Lower leg skin (tissue), 4 donors: ENCODE results near the gene TMEM81. TPM values are rescaled to one million over a fixed set of nuclear protein-coding genes. Genes with fewer than 3 reads are reported as not detected.

Source experiments
- DNase-seq, 2 donors: peaks; one replicate each; pipeline ENCODE4 v3.0.0-alpha.2; 2019; ENCODE audit warnings: low spot score in 2 of 2
- H3K4me3 ChIP-seq: fragments of 200-600 bp; sonication (generic); 2 replicates; pipeline ENCODE4 v1.5.1; 2017; ENCODE audit warnings: mild to moderate bottlenecking, low read depth; ENCODE audit not compliant: poor library complexity, severe bottlenecking
- POLR2A ChIP-seq, 2 donors: fragments of 450-650 bp; IDR thresholded peaks; one replicate each; pipeline ENCODE4 v1.6.1; 2016 to 2017; ENCODE audit warnings: antibody characterized with exemption in 2 of 2, mild to moderate bottlenecking in 1 of 2, moderate library complexity in 1 of 2
- WGBS, 2 donors: methylation state at CpG; one replicate each; pipeline ENCODE4 v1.1.5; 2018; 5-methylcytosine and 5-hydroxymethylcytosine counted together
- intact Hi-C: fragments of 100-400 bp; cut with DNase I; formaldehyde crosslinking; loops from one replicate; pipeline ENCODE4 v1.15.0; 2023; ENCODE audit warnings: low total_unique reads
- total RNA-seq, 4 donors: library from RNA; depleted of rRNA; stranded (reverse); fragments of >200 nt; gene quantifications; one replicate each; pipeline ENCODE4 v1.1.0, GENCODE V29; 2016
- TF ChIP-seq, protein P1 (sequence below), 3 donors: fragments of 450-650 bp; IDR thresholded peaks; one replicate each; pipeline ENCODE4 v1.5.1; 2016; ENCODE audit warnings: antibody characterized with exemption in 3 of 3, mild to moderate bottlenecking in 3 of 3, moderate library complexity in 2 of 3

TMEM81 gene
- total RNA-seq, 4 donors from 2014 or later, result 2.3 to 2.8 (median 2.6) TPM

DNA sequence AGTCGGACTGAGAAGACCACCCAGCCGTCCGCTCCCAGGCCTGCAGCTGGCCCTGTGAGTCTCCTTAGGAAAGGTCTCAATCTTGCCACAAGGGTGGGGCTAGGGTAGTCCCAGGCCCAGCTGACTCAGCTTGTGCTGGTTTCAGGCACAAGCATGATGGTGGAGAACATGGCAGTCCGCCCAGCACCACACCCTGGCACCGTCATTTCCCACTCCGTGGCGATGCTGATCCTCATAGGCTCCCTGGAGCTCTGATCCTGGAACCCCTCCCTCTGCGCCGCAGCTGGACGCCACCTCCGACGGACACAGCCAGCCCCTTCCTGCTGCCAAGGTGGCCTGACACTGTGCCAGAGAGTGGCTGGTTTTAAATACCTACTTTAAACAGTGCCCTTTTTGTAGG lies 10.7 kb downstream of the TMEM81 start:
- intact Hi-C loops, result no loop called here
- 62 to 71% methylated on average over 11 to 12 of the region's 12 CpGs for WGBS, 2 donors
- TF ChIP-seq, protein P1, sequence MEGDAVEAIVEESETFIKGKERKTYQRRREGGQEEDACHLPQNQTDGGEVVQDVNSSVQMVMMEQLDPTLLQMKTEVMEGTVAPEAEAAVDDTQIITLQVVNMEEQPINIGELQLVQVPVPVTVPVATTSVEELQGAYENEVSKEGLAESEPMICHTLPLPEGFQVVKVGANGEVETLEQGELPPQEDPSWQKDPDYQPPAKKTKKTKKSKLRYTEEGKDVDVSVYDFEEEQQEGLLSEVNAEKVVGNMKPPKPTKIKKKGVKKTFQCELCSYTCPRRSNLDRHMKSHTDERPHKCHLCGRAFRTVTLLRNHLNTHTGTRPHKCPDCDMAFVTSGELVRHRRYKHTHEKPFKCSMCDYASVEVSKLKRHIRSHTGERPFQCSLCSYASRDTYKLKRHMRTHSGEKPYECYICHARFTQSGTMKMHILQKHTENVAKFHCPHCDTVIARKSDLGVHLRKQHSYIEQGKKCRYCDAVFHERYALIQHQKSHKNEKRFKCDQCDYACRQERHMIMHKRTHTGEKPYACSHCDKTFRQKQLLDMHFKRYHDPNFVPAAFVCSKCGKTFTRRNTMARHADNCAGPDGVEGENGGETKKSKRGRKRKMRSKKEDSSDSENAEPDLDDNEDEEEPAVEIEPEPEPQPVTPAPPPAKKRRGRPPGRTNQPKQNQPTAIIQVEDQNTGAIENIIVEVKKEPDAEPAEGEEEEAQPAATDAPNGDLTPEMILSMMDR (IDR thresholded peaks at IDR 0.05), result no peak
- no peak for TF ChIP-seq POLR2A (IDR thresholded peaks at IDR 0.05)
- H3K4me3 ChIP-seq, result no peak overlapping the region
- peak; percentile 68 to 86 for DNase-seq

- no peak overlapping the region for H3K4me3 ChIP-seq
- peak in 1 of 2 donors; percentile 68 for DNase-seq
- 62 to 67% methylated on average over 8 of the region's 8 CpGs for WGBS, 2 donors
- TF ChIP-seq POLR2A (IDR thresholded peaks at IDR 0.05), result no peak
- TF ChIP-seq, protein P1 (IDR thresholded peaks at IDR 0.05), result no peak
- intact Hi-C loops, result no loop called here
Observed at GRCh38 chr1:205072881-205073280, 11.4 kb downstream of the TMEM81 start.

- no peak for TF ChIP-seq POLR2A (IDR thresholded peaks at IDR 0.05)
- TF ChIP-seq, protein P1 (IDR thresholded peaks at IDR 0.05), result no peak
- intact Hi-C loops, result no loop called here
- WGBS, 2 donors, result 82 to 87% methylated on average over 9 of the region's 9 CpGs
- peak in 1 of 2 donors; percentile 78 for DNase-seq
- no peak overlapping the region for H3K4me3 ChIP-seq
Observed at GRCh38 chr1:205072286-205072685, 12.0 kb downstream of the TMEM81 start.

DNA sequence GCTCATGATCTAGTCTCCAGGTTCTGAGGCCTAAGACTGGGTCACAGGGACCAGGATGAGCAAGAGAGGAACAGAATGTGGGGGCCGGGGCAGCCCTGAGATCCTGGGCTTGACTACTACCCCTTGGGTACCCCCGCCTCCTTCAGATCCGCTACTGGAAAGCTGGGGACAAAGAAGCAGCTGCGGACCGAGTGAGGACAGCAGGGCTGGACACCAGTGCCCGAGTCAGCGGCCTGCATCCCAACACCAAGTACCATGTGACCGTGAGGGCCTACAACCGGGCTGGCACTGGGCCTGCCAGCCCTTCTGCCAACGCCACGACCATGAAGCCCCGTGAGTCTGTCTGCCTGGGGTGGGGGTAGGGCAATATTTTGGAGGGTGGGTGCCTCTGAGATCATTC lies 12.5 kb downstream of the TMEM81 start:
- peak in 1 of 2 donors; percentile 68 for DNase-seq
- 85 to 94% methylated on average over 12 of the region's 12 CpGs for WGBS, 2 donors
- intact Hi-C loops, result no loop called here
- H3K4me3 ChIP-seq, result no peak overlapping the region
- TF ChIP-seq, protein P1 (IDR thresholded peaks at IDR 0.05), result no peak
- no peak for TF ChIP-seq POLR2A (IDR thresholded peaks at IDR 0.05)

DNA sequence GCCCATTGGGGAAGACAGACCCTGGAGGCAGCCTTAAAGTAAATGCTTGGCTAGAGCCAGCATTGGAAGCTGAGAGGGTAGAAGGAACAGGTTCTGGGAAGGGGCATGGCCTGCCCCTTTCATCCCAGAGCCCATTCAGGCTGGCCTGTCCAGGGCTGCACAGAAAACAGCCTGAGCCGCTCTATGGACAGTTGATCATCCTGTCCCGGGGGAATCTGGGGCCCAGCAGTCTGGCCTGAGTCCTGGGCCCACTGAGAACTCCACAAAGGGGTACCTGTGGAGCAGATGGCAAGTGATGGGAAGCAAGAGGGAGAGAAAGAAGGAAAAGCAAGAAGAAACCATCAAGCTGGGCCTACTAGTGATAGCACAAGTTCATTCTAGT lies 13.2 kb downstream of the TMEM81 start:
- intact Hi-C loops, result no loop called here
- WGBS, 2 donors, result 87 to 94% methylated on average over 2 of the region's 2 CpGs
- peak in 1 of 2 donors; percentile 21 for DNase-seq
- TF ChIP-seq POLR2A (IDR thresholded peaks at IDR 0.05), result no peak
- TF ChIP-seq, protein P1 (IDR thresholded peaks at IDR 0.05), result no peak
- no peak overlapping the region for H3K4me3 ChIP-seq
